Right forelimb (tissue), 1 donor: ENCODE data around the gene ABCB10.
"Not testable (repeated sequence)": the region's sequence is repeated elsewhere in the genome, so short reads cannot be mapped to it uniquely, and the experiment has no call there.

Experiments used
- DNase-seq: peaks from one replicate; pipeline ENCODE4 v3.0.0-alpha.2; 2018

The ABCB10 gene

DNA sequence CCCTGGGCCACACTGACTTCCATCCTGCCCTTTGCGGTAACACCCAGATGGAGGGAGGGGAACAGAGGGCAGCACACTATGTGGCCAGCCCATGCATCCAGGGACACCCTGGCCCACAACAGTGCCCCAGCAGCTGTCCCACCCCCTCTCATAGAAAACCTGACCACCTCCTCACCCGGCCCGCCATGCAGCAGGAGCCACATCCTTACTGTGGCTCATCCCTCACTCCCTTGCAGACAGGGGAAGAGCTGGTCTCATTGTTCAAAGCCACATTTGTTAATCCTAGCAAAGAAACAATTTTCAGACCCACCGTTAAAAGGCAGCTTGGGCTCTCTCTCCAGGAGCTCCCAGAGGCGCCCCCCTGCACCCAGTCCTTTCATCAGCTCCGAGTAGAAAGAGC lies 27.2 kb downstream of the ABCB10 start:
- no peak for DNase-seq

DNA sequence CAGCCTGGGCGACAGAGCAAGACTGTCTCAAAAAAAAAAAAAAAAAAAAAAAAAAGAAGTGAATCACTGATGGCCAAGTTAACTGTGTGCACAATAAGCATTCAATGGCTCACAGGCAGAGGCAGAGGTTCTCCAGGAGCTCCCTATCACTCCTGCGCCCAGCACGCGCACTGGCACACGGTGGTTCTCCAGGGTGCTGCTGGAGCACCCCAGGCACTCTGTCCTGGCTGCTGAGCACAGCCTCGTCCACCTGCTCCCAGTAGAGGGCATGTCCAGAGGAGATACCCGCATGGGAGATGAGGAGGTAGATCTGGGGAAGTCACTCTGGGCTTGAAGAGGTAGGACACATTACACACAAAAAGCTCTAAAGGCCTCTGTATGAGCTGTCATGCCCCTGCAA lies 28.9 kb downstream of the ABCB10 start:
- no peak for DNase-seq

DNA sequence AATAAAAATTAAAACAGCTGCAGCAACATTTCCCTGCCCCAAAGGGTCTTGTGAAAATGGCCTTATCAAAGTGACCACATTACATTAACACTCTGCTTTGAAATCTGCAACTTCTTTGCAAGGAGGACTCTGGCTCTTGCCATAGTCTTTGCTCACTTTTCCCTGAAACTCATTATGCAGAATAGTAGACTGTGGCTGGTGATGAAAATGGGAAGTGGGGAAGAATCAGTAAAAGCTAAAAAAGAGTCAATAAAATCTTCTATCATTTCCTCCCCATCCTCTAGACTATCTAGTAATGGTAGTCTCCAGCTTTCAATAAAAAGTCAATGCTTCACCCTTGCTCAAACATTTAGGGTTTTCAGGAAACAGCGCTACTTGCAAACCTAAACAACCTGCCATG lies 31.8 kb downstream of the ABCB10 start:
- DNase-seq, result no peak

DNA sequence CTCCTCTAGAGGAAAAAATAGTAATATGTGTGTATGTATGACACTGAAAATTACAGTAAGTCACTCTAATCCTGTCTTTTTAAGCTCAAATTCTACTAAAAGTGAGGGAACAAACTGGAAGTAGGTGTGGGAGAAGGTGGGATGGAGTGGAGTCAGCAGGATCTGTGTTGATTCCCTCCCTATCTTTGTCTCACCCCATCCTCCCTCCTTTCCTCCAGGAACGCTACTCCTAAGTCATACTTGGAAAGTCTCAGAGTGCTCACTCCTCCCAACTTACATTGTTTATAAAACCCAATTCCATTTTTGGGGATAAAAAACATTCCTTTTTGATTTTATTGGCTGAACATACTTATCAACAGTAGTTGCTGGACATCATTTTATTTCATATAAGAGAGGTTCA lies 35.5 kb downstream of the ABCB10 start:
- DNase-seq, result no peak

DNA sequence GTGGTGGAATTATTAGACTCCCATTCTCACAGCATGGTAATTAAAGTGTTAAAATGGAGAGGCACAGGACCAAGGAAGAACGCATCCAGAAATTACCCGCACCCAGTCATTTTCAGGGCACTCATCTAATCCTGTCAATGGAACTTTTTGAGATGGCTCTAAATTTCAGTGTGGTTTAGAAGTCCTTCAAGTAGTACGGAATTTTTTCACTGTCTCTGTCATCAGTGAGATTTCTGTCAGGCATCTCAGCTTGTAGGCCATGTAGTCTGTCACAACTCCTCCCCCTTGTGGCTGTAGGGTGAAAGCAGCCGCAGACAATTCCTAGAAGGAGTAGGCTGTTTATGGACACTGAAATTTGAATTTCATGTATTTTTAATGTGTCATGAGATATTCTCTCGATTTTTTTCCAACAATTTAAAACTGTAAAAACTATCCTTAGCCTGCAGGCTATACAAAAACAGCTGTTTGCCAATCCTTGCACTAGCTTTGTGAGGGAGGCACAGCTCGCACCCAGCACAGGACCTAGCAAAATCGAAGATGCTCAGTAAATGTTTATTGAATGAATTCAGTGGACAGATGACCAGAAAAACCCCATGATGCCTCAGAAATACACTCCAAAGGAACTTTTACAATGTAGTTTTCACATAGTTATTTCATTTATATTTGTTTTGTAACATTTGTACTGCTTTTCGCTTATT lies 43.8 kb downstream of the ABCB10 start:
- peak; percentile 69 for DNase-seq

DNA sequence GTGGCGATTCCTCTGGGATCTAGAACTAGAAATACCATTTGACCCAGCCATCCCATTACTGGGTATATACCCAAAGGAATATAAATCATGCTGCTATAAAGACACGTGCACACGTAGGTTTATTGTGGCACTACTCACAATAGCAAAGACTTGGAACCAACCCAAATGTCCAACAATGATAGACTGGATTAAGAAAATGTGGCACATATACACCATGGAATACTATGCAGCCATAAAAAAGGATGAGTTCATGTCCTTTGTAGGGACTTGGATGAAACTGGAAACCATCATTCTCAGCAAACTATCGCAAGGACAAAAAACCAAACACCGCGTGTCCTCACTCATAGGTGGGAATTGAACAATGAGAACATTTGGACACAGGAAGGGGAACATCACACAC lies 46.9 kb downstream of the ABCB10 start:
- not testable (repeated sequence) for DNase-seq

DNA sequence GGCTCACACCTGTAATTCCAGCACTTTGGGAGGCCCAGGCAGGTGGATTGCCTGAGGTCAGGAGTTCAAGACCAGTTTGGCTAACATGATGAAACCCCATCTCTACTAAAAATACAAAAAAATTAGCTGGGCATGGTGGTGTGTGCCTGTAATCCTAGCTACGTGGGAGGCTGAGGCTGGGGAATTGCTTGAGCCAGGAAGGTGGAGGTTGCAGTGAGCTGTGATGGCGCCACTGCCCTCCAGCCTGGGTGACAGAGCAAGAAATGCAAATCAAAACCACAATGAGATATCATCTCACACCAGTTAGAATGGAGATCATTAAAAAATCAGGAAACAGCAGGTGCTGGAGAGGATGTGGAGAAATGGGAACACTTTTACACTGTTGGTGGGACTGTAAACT lies 47.3 kb downstream of the ABCB10 start:
- DNase-seq, result not testable (repeated sequence)

DNA sequence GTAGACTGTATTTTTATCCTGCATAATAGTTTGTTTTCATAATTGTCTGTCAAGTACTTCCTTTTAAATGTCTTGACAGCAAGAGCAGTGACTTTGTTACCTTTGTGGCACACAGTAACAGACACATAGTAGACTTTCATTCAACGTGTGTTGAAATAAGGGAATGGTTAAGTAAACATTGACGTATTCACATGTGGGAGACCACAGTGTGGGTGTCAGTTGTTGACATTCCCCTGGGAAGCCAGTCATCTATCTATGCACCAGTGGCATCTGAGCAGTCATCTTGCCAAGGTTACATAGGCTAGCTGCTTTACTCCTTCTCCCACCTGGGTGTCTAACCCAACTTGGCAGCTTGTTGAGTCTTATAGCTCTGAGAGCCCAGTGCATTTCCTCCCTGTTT lies 48.9 kb downstream of the ABCB10 start:
- no peak for DNase-seq

DNA sequence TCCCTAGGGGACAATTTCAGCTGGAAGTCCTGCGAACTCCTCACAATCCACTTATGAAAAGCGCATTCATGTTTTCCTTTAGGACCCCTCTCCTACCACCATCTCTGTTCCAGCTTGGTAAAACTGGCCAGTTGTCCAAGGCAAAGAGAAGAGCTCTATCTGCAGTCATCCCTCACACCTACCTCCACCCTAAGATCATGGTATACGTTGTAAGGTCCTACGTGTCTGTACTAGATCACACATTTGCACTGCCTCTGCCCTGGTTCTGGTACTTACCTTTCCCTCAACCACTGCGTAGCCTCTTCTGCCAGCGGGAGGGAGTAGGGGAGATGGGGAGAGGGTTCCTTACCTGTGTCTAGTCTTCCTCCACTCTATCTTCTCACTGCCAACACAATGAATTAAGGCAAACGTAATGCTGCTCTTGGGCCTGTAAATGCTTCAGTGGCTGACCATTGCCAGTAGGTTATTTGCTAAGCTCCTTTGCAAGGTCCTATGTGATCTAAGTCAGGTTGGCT lies 49.6 kb downstream of the ABCB10 start:
- DNase-seq, result no peak

DNA sequence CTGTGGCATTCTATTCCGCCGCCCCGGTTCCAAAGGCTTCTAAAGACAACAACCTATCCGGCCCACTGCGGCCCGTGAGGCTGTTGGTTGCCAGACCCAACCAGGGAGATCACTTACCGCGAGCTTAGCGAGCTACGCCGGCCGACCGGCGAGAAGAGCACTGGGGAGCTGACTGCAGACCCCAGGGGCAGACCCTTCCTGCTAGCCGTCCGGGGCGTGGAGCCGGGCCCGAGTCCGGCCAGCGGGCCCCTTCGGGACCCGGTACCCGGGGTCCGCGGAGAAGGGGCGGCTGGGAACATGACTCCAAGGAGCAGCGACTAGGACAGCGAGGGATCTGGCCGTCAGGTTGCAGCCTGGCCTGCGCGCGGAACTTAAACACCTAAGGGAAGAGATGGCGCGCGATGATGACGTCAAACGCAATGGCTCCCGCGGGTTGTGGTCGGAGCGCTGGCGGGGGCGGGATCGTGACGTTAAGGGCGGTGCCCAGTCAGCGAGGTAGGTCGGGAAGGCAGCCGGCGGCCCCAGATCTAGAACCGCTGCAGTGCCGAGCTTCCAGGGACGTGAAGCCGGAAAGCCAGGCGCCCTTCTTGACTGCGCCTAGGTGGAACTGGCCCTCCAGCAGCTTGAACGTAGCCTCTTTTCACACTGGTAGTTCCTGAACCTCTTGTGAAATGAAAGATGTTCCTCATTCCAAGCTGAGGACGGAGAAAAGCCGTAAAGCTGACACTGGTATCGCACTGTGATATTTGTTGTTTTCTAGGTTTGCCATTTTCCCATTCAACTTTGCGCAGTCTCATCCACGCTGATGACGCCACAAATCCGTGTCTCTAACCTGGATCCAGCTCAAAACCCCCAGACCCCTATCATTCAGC lies 50.3 kb downstream of the ABCB10 start, which contains the start of gene NUP133:
Gene NUP133, minus strand, starts transcription at position 391 of the 872 bp plus-strand sequence. Its CDS starts 92 bp downstream, at position 299.
- DNase-seq, result peak; percentile 99

DNA sequence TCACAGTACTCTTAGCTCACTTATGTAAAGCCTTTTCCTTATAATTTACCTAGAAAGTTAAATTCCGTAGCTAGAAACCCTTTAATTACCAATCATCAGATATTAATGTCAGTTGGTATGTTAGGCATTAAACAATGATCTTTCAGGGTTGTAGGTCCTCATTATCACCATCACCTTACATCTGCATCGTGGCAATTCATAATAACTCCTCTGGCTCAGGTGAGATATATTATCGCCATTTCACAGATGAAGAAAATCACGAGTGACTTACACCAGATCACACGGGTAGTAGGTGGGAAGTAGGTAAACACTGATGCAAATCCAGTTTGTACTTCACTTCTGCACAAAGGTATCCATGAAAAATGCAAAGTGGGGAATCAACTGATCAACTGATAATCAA lies 51.0 kb downstream of the ABCB10 start:
- DNase-seq, result no peak

- DNase-seq, result no peak
These were observed 51.9 kb downstream of the ABCB10 start for GRCh38 chr1:229506633-229507032.

GRCh38 chr1:229495782-229496181 lies 62.7 kb downstream of the ABCB10 start:
- no peak for DNase-seq

DNA sequence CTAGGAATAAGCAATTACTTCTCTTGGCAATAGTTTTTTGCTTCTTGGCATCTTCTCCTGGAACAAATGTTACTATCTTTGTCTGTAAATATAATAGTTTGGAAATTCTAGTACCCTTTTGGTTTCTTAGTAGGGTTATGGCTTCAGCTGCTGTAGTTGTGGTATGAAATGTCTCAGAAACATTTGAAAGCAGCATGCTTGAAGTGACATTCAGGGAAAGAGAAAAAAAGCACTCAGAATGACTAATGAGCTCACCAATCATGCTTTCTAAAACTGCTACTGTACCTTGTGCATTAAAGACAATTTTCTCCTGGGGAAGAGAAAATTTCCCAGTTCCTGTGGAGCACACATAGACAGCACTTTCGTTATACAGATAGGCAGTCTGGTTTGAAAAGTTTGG lies 71.3 kb downstream of the ABCB10 start:
- DNase-seq, result no peak

GRCh38 chr1:229485318-229485717 lies 73.2 kb downstream of the ABCB10 start:
- DNase-seq, result no peak

GRCh38 chr1:229482511-229482910 lies 76.0 kb downstream of the ABCB10 start:
- DNase-seq, result no peak

GRCh38 chr1:229480495-229480894 lies 78.0 kb downstream of the ABCB10 start:
- no peak for DNase-seq

DNA sequence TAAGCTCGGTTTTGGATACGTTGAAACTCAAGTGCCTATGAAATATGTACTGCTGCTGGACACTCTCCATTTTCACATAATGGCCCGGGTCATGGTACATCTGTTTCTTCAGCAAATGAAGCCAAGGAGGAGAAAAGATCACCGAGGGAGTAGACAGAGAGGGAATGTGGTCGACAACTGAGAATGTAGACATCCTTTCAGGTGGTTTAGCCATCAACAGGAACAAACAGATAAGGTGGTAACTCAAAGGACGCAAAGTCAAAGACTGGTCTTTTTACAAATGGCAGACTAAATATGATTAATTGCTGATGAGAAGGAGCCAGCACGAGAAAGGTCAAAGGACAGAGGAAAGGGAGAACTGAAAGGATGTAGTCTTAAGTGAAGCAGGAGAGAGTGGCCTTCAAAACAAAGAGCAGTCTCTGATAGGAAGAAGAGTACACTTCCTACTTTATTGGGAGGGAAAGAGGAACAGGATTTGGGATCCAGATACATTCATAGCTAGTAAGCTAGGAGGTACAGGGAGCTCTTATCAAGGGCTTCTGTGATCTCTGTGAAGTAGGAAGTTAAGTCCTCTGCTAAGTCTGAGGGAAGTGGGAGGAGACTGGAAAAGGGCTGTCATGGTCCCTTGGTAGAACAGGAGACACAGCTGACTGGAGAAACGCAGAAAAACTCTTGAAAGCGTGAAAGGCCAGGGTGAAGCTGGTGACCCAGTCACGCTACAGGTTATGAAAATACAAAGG lies 78.7 kb downstream of the ABCB10 start:
- DNase-seq, result no peak

GRCh38 chr1:229478852-229479251 lies 79.7 kb downstream of the ABCB10 start:
- DNase-seq, result no peak

DNA sequence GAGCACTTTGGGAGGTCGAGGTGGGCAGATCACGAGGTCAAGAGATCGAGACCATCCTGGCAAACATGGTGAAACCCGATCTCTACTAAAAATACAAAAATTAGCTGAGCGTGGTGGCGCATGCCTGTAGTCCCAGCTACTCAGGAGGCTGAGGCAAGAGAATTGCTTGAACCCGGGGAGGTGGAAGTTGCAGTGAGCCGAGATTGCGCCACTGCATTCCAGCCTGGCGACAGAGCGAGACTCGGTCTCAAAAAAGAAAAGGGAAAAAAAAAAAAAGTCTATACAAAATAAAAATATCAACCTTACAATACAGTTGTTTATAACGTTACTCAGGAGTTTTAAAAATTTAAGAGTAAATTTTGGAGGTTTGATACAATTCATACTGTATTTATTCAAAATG lies 82.6 kb downstream of the ABCB10 start:
- not testable (repeated sequence) for DNase-seq

GRCh38 chr1:229474509-229474908 lies 84.0 kb downstream of the ABCB10 start:
- DNase-seq, result no peak

DNA sequence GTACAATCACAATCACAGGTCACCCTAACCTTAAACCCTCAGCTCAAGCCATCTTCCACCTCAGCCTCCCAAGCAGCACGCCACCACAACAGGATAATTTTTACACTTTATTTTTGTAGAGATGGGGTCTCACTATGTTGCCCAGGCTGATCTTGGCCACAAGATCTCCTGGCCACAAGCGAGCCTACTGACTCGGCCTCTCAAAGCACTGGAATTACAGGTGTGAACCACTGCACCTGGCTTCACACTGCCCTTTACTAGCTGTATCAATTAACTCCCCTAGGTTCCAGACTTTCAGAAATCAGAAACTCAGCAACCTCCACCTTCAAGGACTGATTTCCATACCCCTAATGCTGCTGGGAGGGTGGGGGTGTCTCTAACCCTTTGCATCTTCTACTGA lies 87.3 kb downstream of the ABCB10 start:
- DNase-seq, result no peak

DNA sequence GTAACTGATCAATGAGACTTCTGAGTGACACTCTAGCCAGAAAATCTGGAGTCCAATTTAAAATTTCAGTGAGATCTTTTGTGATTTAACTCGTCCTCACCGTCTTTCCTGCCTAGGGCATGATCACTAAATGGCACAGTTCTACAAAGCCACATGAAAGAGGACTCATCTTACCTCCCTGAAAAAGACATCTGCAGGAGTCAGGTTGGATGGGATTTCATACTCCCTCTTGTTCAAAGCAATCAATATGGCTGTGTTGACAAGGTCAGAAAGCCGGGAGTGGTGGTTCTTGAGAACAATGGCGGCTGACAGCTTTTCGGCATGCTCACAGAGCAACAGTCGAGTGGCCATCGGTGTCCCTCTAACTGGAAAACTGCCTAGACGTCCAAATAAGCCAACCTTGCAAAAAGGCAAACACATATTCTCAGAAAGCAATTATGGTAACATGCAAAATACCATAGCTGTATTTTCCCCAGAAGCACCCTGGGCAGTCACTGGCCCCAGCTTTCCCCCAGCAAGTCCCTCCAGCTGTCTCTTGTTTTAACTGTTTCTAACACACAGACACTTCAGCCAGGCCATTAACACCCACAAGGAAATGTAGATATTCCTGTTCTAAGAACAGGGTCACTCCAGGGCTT lies 88.0 kb downstream of the ABCB10 start:
- no peak for DNase-seq
